AG04450 (cell line): Measurements from ENCODE around the gene POLR2J. TPM values are rescaled to one million over a fixed set of nuclear protein-coding genes. Genes with fewer than 3 reads are reported as not detected.

ENCODE experiments used
- CTCF ChIA-PET: fragments of 300-600, 350-600 bp; formaldehyde crosslinking; extraction: SDS; loops from one replicate; lab custom pipeline; 2022; ENCODE audit warnings: antibody characterized with exemption, inconsistent platforms; lab: Charles Lee
- POLR2A ChIA-PET: fragments of 350-600 bp; formaldehyde crosslinking; extraction: SDS; loops from one replicate; lab custom pipeline; 2021; ENCODE audit warnings: antibody characterized with exemption, inconsistent platforms; lab: Yijun Ruan, JAX
- DNase-seq: peaks from one replicate; pipeline ENCODE4 v3.0.0-alpha.2; 2011; ENCODE audit warnings: low read depth, low spot score
- H3K27ac ChIP-seq: one replicate; pipeline ENCODE4 v1.5.1; 2012; ENCODE audit warnings: low read depth, low read length, control low read depth
- H3K27me3 ChIP-seq: one replicate; pipeline ENCODE4 v1.6.0; 2012; ENCODE audit warnings: low read length; ENCODE audit not compliant: control insufficient read depth, insufficient read depth
- H3K4me3 ChIP-seq: 2 replicates; pipeline ENCODE4 v1.5.1; 2011; ENCODE audit warnings: mild to moderate bottlenecking, low read depth, low read length, control low read depth
- H3K9me3 ChIP-seq: 2 replicates; pipeline ENCODE4 v1.5.1; 2012; ENCODE audit warnings: low read length; ENCODE audit not compliant: control insufficient read depth, insufficient read depth
- CTCF ChIP-seq: IDR thresholded peaks from 2 replicates; pipeline ENCODE4 v1.5.1; 2011; ENCODE audit warnings: low read depth, low read length, control low read depth, inconsistent platforms
- polyA plus RNA-seq: library from polyadenylated mRNA; depleted of rRNA; stranded (reverse); fragments of >200 nt; gene quantifications from 2 replicates; pipeline ENCODE4 v1.2.3, GENCODE V29; 2011

Gene POLR2J
- polyA plus RNA-seq, 1 experiment = 55.3 TPM

- H3K27me3 ChIP-seq = no peaks in the 10 kb centered on the region
- H3K4me3 ChIP-seq = no peak overlapping the region
- no peak overlapping the region for H3K27ac ChIP-seq
- POLR2A ChIA-PET = no interaction called here
- CTCF ChIA-PET = no interaction called here
- no peak for TF ChIP-seq CTCF
- no peaks in the 10 kb centered on the region; the same call in 1 of the 2 replicates for H3K9me3 ChIP-seq
- no peak for DNase-seq
Measured at GRCh38 chr7:102449136-102449535, 29.6 kb downstream of the POLR2J start.

- ChIA-PET POLR2A (interaction anchor here (0.6 kb wide), 1 partner anchor 20 kb away, joined by 4 read pairs; no protein-coding TSS in a partner anchor), CTCF (no interaction called here)
- no peak overlapping the region for H3K27ac ChIP-seq
- no peak for DNase-seq
- no peaks in the 10 kb centered on the region for H3K27me3 ChIP-seq
- H3K9me3 ChIP-seq = no peaks in the 10 kb centered on the region; the same call in 1 of the 2 replicates
- no peak for TF ChIP-seq CTCF
- H3K4me3 ChIP-seq = no peak overlapping the region
Measured at GRCh38 chr7:102447311-102447710, 31.4 kb downstream of the POLR2J start.

- CTCF ChIA-PET = no interaction called here
- H3K9me3 ChIP-seq = no peaks in the 10 kb centered on the region; the same call in 1 of the 2 replicates
- POLR2A ChIA-PET = no interaction called here
- no peaks in the 10 kb centered on the region for H3K27me3 ChIP-seq
- no peak for DNase-seq
- H3K27ac ChIP-seq = no peak overlapping the region
- TF ChIP-seq CTCF = no peak
- no peak overlapping the region for H3K4me3 ChIP-seq
Measured at GRCh38 chr7:102446387-102447156, 32.1 kb downstream of the POLR2J start.

GRCh38 chr7:102445674-102446071 is 33.0 kb downstream of the POLR2J start:
- DNase-seq = no peak
- H3K27me3 ChIP-seq = no peaks in the 10 kb centered on the region
- no peak overlapping the region for H3K4me3 ChIP-seq
- no peak overlapping the region for H3K27ac ChIP-seq
- no peaks in the 10 kb centered on the region; the same call in 1 of the 2 replicates for H3K9me3 ChIP-seq
- ChIA-PET POLR2A (no interaction called here), CTCF (interaction anchor here (0.7 kb wide), 1 partner anchor 145 kb away, joined by 5 read pairs; no protein-coding TSS in a partner anchor)
- no peak for TF ChIP-seq CTCF
